HEK293 (cell line): ENCODE data around the gene ZNF609.
"Not testable (repeated sequence)": the region's sequence is repeated elsewhere in the genome, so short reads cannot be mapped to it uniquely, and the experiment has no call there.

Source experiments
- CTCF ChIA-PET: fragments of 350-600 bp; formaldehyde crosslinking; extraction: SDS; loops from one replicate; lab custom pipeline; 2021; ENCODE audit warnings: antibody characterized with exemption; lab: Yijun Ruan, JAX
- POLR2A ChIA-PET: fragments of 300-600 bp; formaldehyde crosslinking; extraction: SDS; loops from one replicate; lab custom pipeline; 2020; ENCODE audit warnings: antibody characterized with exemption, inconsistent platforms; lab: Yijun Ruan, JAX
- H3K27ac ChIP-seq: fragments of 200-500 bp; sonication (Bioruptor generic); 2 replicates; pipeline ENCODE4 v1.5.1; 2014; ENCODE audit warnings: low read depth, low read length, control low read depth, inconsistent platforms; ENCODE audit errors: extremely low read depth
- H3K36me3 ChIP-seq, 2 experiments: fragments of 200-500 bp in 1 of 2; sonication (Bioruptor generic) in 1 of 2; 1 replicate in 1 of 2; 2 replicates in 1 of 2; pipeline ENCODE4 v1.5.1; 2014 to 2017; ENCODE audit warnings: inconsistent platforms in 2 of 2, low read length in 2 of 2; ENCODE audit not compliant: control insufficient read depth in 2 of 2, insufficient read depth in 1 of 2
- H3K4me1 ChIP-seq: fragments of 200-500 bp; sonication (Bioruptor generic); 2 replicates; pipeline ENCODE4 v1.5.1; 2014; ENCODE audit warnings: mild to moderate bottlenecking, low read length, inconsistent platforms; ENCODE audit not compliant: control insufficient read depth, insufficient read depth
- H3K4me3 ChIP-seq: 2 replicates; pipeline ENCODE4 v1.5.1; 2011; ENCODE audit warnings: low read depth, mild to moderate bottlenecking, control low read depth, low read length, moderate library complexity
- H3K9me3 ChIP-seq: fragments of 200-500 bp; sonication (Bioruptor generic); 2 replicates; pipeline ENCODE4 v1.5.1; 2014; ENCODE audit warnings: low read depth, low read length, inconsistent platforms; ENCODE audit not compliant: control insufficient read depth, insufficient read depth
- EGR2 ChIP-seq: fragments of 450-650 bp; formaldehyde crosslinking; IDR thresholded peaks from 2 replicates; pipeline ENCODE4 v1.5.1; 2016; ENCODE audit warnings: low read depth, missing biosample characterization, missing genetic modification characterization
- GLIS1 ChIP-seq: fragments of 450-650 bp; formaldehyde crosslinking; IDR thresholded peaks from 2 replicates; pipeline ENCODE4 v1.5.1; 2016; ENCODE audit warnings: missing biosample characterization, missing genetic modification characterization
- MYNN ChIP-seq: fragments of 450-650 bp; formaldehyde crosslinking; IDR thresholded peaks from 2 replicates; pipeline ENCODE4 v1.5.1; 2016; ENCODE audit warnings: missing biosample characterization, missing genetic modification characterization, borderline replicate concordance
- MZF1 ChIP-seq: fragments of 450-650 bp; formaldehyde crosslinking; IDR thresholded peaks from 2 replicates; pipeline ENCODE4 v1.5.1; 2017; ENCODE audit warnings: missing biosample characterization, missing genetic modification characterization, borderline replicate concordance
- SCRT2 ChIP-seq: fragments of 450-650 bp; formaldehyde crosslinking; IDR thresholded peaks from 2 replicates; pipeline ENCODE4 v1.5.1; 2016; ENCODE audit warnings: missing biosample characterization, missing genetic modification characterization
- SP2 ChIP-seq: fragments of 450-650 bp; formaldehyde crosslinking; IDR thresholded peaks from 2 replicates; pipeline ENCODE4 v1.5.1; 2016; ENCODE audit warnings: missing biosample characterization, missing genetic modification characterization
- ZBTB21 ChIP-seq: fragments of 450-650 bp; formaldehyde crosslinking; IDR thresholded peaks from 2 replicates; pipeline ENCODE4 v1.5.1; 2017; ENCODE audit warnings: missing biosample characterization, missing genetic modification characterization
- ZFHX2 ChIP-seq: fragments of 450-650 bp; formaldehyde crosslinking; conservative IDR thresholded peaks from 2 replicates; pipeline ENCODE4 v1.5.1; 2016; ENCODE audit warnings: missing biosample characterization, missing genetic modification characterization
- ZFP3 ChIP-seq: fragments of 450-650 bp; formaldehyde crosslinking; IDR thresholded peaks from 2 replicates; pipeline ENCODE4 v1.5.1; 2016; ENCODE audit warnings: low read depth, missing biosample characterization, missing genetic modification characterization
- ZIC2 ChIP-seq: fragments of 450-650 bp; formaldehyde crosslinking; IDR thresholded peaks from 2 replicates; pipeline ENCODE4 v1.5.1; 2016; ENCODE audit warnings: missing biosample characterization, missing genetic modification characterization
- ZNF121 ChIP-seq: fragments of 450-650 bp; formaldehyde crosslinking; IDR thresholded peaks from 2 replicates; pipeline ENCODE4 v1.5.1; 2016; ENCODE audit warnings: missing biosample characterization, missing genetic modification characterization
- ZNF133 ChIP-seq: fragments of 450-650 bp; formaldehyde crosslinking; IDR thresholded peaks from 2 replicates; pipeline ENCODE4 v1.5.1; 2016; ENCODE audit warnings: missing biosample characterization, missing genetic modification characterization
- ZNF184 ChIP-seq: fragments of 450-650 bp; IDR thresholded peaks from 2 replicates; pipeline ENCODE4 v1.5.1; 2018; ENCODE audit warnings: missing biosample characterization, mild to moderate bottlenecking, missing genetic modification characterization
- ZNF335 ChIP-seq: fragments of 450-650 bp; formaldehyde crosslinking; conservative IDR thresholded peaks from 2 replicates; pipeline ENCODE4 v1.5.1; 2016; ENCODE audit warnings: missing biosample characterization, missing genetic modification characterization
- ZNF423 ChIP-seq: fragments of 450-650 bp; formaldehyde crosslinking; IDR thresholded peaks from 2 replicates; pipeline ENCODE4 v1.5.1; 2016; ENCODE audit warnings: missing biosample characterization, missing genetic modification characterization
- ZNF433 ChIP-seq: fragments of 450-650 bp; formaldehyde crosslinking; IDR thresholded peaks from 2 replicates; pipeline ENCODE4 v1.5.1; 2016; ENCODE audit warnings: missing biosample characterization, missing genetic modification characterization, low read depth
- ZNF501 ChIP-seq: fragments of 450-650 bp; formaldehyde crosslinking; IDR thresholded peaks from 2 replicates; pipeline ENCODE4 v1.5.1; 2016; ENCODE audit warnings: missing biosample characterization, missing genetic modification characterization
- ZNF510 ChIP-seq: fragments of 450-650 bp; formaldehyde crosslinking; IDR thresholded peaks from 2 replicates; pipeline ENCODE4 v1.5.1; 2018; ENCODE audit warnings: mild to moderate bottlenecking, missing genetic modification characterization, missing biosample characterization; ENCODE audit not compliant: insufficient replicate concordance
- ZNF521 ChIP-seq: fragments of 450-650 bp; formaldehyde crosslinking; IDR thresholded peaks from 2 replicates; pipeline ENCODE4 v1.5.1; 2017; ENCODE audit warnings: missing biosample characterization, mild to moderate bottlenecking, missing genetic modification characterization
- ZNF555 ChIP-seq: fragments of 450-650 bp; formaldehyde crosslinking; conservative IDR thresholded peaks from 2 replicates; pipeline ENCODE4 v1.5.1; 2017; ENCODE audit warnings: missing biosample characterization, mild to moderate bottlenecking, missing genetic modification characterization, inconsistent platforms
- ZNF560 ChIP-seq: fragments of 450-650 bp; formaldehyde crosslinking; IDR thresholded peaks from 2 replicates; pipeline ENCODE4 v1.5.1; 2017; ENCODE audit warnings: missing biosample characterization, missing genetic modification characterization, borderline replicate concordance
- ZNF670 ChIP-seq: fragments of 450-650 bp; formaldehyde crosslinking; IDR thresholded peaks from 2 replicates; pipeline ENCODE4 v1.5.1; 2016; ENCODE audit warnings: missing biosample characterization, missing genetic modification characterization, low read depth
- ZNF747 ChIP-seq: fragments of 450-650 bp; formaldehyde crosslinking; IDR thresholded peaks from 2 replicates; pipeline ENCODE4 v1.5.1; 2016; ENCODE audit warnings: missing biosample characterization, missing genetic modification characterization
- ZNF777 ChIP-seq: fragments of 450-650 bp; formaldehyde crosslinking; IDR thresholded peaks from 2 replicates; pipeline ENCODE4 v1.5.1; 2017; ENCODE audit warnings: missing biosample characterization, missing genetic modification characterization, borderline replicate concordance
- ZNF791 ChIP-seq: fragments of 450-650 bp; formaldehyde crosslinking; IDR thresholded peaks from 2 replicates; pipeline ENCODE4 v1.5.1; 2016; ENCODE audit warnings: missing biosample characterization, missing genetic modification characterization
- TF ChIP-seq, protein P1 (sequence below): fragments of 450-650 bp; formaldehyde crosslinking; IDR thresholded peaks from 2 replicates; pipeline ENCODE4 v1.5.1; 2016; ENCODE audit warnings: missing biosample characterization, missing genetic modification characterization
- TF ChIP-seq, protein P2 (sequence below): fragments of 450-650 bp; formaldehyde crosslinking; IDR thresholded peaks from 2 replicates; pipeline ENCODE4 v1.5.1; 2016; ENCODE audit warnings: missing biosample characterization, missing genetic modification characterization

ZNF609 gene

DNA sequence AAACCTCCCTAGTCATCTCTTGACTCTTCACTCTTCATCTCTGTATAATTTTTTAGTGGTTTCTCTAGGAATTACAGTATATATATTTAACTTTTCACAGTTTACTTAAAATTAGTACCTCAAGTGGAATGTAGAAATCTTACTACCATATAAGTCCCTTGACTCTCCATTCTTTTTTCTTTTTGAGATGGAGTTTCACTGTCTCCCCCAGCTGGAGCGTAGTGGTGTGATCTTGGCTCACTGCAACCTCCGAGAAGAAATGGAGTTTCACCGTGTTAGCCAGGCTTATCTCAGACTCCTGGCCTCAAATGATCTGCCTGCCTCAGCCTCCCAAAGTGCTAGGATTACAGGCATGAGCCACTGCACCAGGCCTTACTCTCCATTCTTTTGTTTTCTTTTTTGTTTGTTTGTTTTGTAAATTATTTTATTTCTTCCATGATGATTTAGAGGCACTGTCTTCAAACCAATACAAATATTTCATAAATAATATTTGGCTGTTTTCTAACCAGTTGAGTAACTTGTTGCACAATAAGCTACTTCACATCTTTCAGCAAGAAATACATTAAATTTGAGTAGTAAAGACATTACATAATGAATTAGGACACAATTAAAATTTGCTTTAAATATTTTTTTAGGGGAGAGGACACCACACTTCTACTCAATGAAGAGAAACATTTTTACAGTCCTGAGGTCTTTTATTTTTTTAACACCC is 170.2 kb downstream of the ZNF609 start:
- H3K9me3 ChIP-seq, result no peaks in the 10 kb centered on the region
- no peak overlapping the region for H3K27ac ChIP-seq
- H3K4me3 ChIP-seq, result no peak overlapping the region
- CTCF ChIA-PET, result interaction anchor here (0.6 kb wide), 2 partner anchors 41 to 48 kb away, joined by 3 read pairs; no protein-coding TSS in a partner anchor
- peak; percentile 72; the same call in 1 of the 2 replicates for TF ChIP-seq SCRT2
- no peak for TF ChIP-seq MYNN (tag by site-specific recombination)
- no peak for TF ChIP-seq ZNF184
- no peak for TF ChIP-seq ZNF433 (tag by site-specific recombination)
- no peak for TF ChIP-seq SP2 (tag by site-specific recombination)
- no peak for TF ChIP-seq ZFP3
- POLR2A ChIA-PET, result no interaction called here
- H3K4me1 ChIP-seq, result peaks cover 12% of the 10 kb centered on the region
- H3K36me3 ChIP-seq, result peaks cover 3 to 7% of the 10 kb centered on the region in 2 experiments; a peak in 2 of 3 replicates

DNA sequence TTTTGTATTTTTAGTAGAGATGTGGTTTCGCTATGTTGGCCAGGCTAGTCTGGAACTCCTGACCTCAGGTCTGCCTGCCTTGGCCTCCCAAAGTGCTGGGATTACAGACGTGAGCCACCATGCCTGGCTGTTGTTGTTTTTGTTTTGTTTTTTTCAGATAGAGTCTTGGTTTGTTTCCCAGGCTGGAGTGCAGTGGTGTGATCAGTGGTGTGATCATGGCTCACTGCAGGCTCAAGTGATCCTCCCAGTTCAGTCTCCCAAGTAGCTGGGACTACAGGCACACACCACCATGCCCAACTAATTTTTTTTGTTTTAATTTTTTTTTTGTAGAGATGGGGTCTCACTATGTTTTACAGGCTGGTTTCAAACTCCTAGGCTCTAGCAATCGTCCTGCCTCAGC is 172.3 kb downstream of the ZNF609 start:
- POLR2A ChIA-PET, H3K36me3 ChIP-seq, H3K4me3 ChIP-seq, H3K27ac ChIP-seq, H3K9me3 ChIP-seq: not testable (repeated sequence)
- TF ChIP-seq, protein P1, sequence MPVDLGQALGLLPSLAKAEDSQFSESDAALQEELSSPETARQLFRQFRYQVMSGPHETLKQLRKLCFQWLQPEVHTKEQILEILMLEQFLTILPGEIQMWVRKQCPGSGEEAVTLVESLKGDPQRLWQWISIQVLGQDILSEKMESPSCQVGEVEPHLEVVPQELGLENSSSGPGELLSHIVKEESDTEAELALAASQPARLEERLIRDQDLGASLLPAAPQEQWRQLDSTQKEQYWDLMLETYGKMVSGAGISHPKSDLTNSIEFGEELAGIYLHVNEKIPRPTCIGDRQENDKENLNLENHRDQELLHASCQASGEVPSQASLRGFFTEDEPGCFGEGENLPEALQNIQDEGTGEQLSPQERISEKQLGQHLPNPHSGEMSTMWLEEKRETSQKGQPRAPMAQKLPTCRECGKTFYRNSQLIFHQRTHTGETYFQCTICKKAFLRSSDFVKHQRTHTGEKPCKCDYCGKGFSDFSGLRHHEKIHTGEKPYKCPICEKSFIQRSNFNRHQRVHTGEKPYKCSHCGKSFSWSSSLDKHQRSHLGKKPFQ (tag by site-specific recombination), result peak; percentile 97
- H3K4me1 ChIP-seq, result peaks cover 18% of the 10 kb centered on the region
- CTCF ChIA-PET, result interaction anchor here (0.6 kb wide), 1 partner anchor 206 kb away, joined by 3 read pairs; no protein-coding TSS in a partner anchor

DNA sequence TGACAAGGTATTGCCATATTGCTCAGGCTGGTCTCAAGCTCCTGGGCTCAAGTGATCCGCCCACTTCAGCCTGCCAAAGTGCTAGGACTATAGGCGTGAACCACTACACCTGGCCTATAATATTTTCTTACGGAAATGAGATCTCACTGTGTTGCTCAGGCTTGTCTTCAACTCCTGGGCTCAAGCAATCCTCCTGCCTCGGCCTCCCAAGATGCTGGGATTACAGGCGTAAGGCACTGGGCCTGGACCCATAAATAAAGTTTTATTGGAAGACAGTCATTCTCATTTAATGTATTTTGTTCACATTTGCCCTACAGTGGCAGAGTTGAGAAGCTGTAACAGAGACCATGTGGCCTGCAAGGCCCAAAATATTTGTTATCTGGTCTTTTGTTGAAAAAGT is 173.0 kb downstream of the ZNF609 start:
- ChIA-PET CTCF (no interaction called here), POLR2A (no interaction called here)
- Histone ChIP-seq H3K36me3 (peaks cover 0 to 7% of the 10 kb centered on the region in 2 experiments; a peak in 1 of 3 replicates), H3K4me1 (peaks cover 18% of the 10 kb centered on the region), H3K9me3 (no peaks in the 10 kb centered on the region), H3K4me3 (no peak overlapping the region), H3K27ac (no peak overlapping the region)
- TF ChIP-seq ZNF335 (tag by site-specific recombination), result 0 out of 2 replicates have a peak, but pooled peaks have one; percentile 12
- no peak for TF ChIP-seq ZIC2 (tag by site-specific recombination)

DNA sequence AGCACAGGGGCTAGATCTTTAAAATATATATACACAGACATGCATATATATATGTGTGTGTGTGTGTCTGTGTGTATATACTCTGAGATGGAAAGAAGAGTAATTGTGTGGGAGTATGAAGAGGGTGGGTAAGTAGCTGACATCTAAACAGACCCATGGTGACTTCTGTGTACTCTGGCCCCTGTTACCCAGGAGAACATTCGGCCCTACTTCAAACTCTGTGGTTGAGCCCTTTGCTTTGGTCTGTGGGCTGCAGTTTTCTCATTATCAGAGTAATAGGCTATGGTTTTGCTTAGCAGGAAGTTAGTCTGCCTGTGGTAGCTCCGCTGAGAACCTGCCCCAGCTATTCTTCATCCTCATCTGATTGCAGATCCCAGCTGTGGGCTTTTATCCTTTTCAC is 173.6 kb downstream of the ZNF609 start:
- Histone ChIP-seq H3K9me3 (no peaks in the 10 kb centered on the region), H3K36me3 (peaks cover 0 to 7% of the 10 kb centered on the region in 2 experiments; a peak in 1 of 3 replicates), H3K4me1 (peaks cover 18% of the 10 kb centered on the region), H3K27ac (no peak overlapping the region), H3K4me3 (no peak overlapping the region)
- ChIA-PET POLR2A (no interaction called here), CTCF (no interaction called here)
- no peak for TF ChIP-seq ZNF133 (tag by site-specific recombination)
- TF ChIP-seq ZNF501 (tag by site-specific recombination), result no peak
- TF ChIP-seq ZNF521 (tag by site-specific recombination), result no peak
- no peak for TF ChIP-seq ZNF510 (tag by site-specific recombination)
- 0 out of 2 replicates have a peak, but pooled peaks have one; percentile 6 for TF ChIP-seq GLIS1 (tag by site-specific recombination)
- no peak for TF ChIP-seq ZNF560
- no peak for TF ChIP-seq ZNF121
- TF ChIP-seq ZNF423 (tag by site-specific recombination), result no peak
- TF ChIP-seq ZNF747 (tag by site-specific recombination), result no peak
- no peak for TF ChIP-seq ZNF670 (tag by site-specific recombination)
- no peak for TF ChIP-seq MZF1 (tag by site-specific recombination)
- TF ChIP-seq ZBTB21, result no peak
- peak; percentile 19; the same call in 1 of the 2 replicates for TF ChIP-seq ZFHX2 (tag by site-specific recombination)
- no peak for TF ChIP-seq ZNF791 (tag by site-specific recombination)
- TF ChIP-seq, protein P2, sequence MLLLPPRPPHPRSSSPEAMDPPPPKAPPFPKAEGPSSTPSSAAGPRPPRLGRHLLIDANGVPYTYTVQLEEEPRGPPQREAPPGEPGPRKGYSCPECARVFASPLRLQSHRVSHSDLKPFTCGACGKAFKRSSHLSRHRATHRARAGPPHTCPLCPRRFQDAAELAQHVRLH (tag by site-specific recombination), result no peak
- no peak for TF ChIP-seq ZNF555
- peak; percentile 36; the same call in 1 of the 2 replicates for TF ChIP-seq EGR2 (tag by site-specific recombination)
- no peak for TF ChIP-seq ZNF777
